ENCODE measurements around the gene TNNI3K.
"Not testable (repeated sequence)": the region's sequence is repeated elsewhere in the genome, so short reads cannot be mapped to it uniquely, and the experiment has no call there.

TNNI3K gene

GRCh38 chr1:74235153-74235552 lies at the start of gene TNNI3K:
Gene TNNI3K, plus strand, starts transcription at chr1:74235387. Its CDS starts 65 bp downstream, at chr1:74235452.
- DNase-seq (ENCODE audit: low read depth): no peak

- no peak for DNase-seq (ENCODE audit: low read depth)
These were observed 41.3 kb upstream of the TNNI3K start for GRCh38 chr1:74193908-74194307.

GRCh38 chr1:74195339-74195738 lies 39.8 kb upstream of the TNNI3K start:
- no peak for DNase-seq (ENCODE audit: low read depth)

- DNase-seq (ENCODE audit: low read depth): no peak
These were observed 37.9 kb upstream of the TNNI3K start for GRCh38 chr1:74197255-74197654.

- peak; percentile 81 for DNase-seq (ENCODE audit: low read depth)
These were observed 37.3 kb upstream of the TNNI3K start, which contains the start of the genes FPGT and LRRIQ3 for GRCh38 chr1:74197657-74198552. Gene FPGT, plus strand, starts transcription at chr1:74198242. Its CDS starts 37 bp downstream, at chr1:74198279. Gene LRRIQ3, minus strand, starts transcription at chr1:74198176. Its CDS starts 14,492 bp downstream, at chr1:74183684.

GRCh38 chr1:74199504-74199903 lies 35.7 kb upstream of the TNNI3K start:
- DNase-seq (ENCODE audit: low read depth): no peak

GRCh38 chr1:74205266-74205665 lies 29.9 kb upstream of the TNNI3K start:
- no peak for DNase-seq (ENCODE audit: low read depth)

- no peak for DNase-seq (ENCODE audit: low read depth)
These were observed 20.0 kb upstream of the TNNI3K start for GRCh38 chr1:74215229-74215628.

GRCh38 chr1:74222701-74223100 lies 12.5 kb upstream of the TNNI3K start:
- no peak for DNase-seq (ENCODE audit: low read depth)

- DNase-seq (ENCODE audit: low read depth): no peak
These were observed 11.7 kb upstream of the TNNI3K start for GRCh38 chr1:74223453-74223852.

- no peak for DNase-seq (ENCODE audit: low read depth)
These were observed 1.3 kb downstream of the TNNI3K start for GRCh38 chr1:74236440-74236839.

- no peak for DNase-seq (ENCODE audit: low read depth)
These were observed 1.8 kb downstream of the TNNI3K start for GRCh38 chr1:74237035-74237434.

- DNase-seq (ENCODE audit: low read depth): no peak
These were observed 2.6 kb downstream of the TNNI3K start for GRCh38 chr1:74237787-74238186.

GRCh38 chr1:74245168-74245772 lies 10.1 kb downstream of the TNNI3K start:
- no peak for DNase-seq (ENCODE audit: low read depth)

GRCh38 chr1:74246315-74246714 lies 11.1 kb downstream of the TNNI3K start:
- no peak for DNase-seq (ENCODE audit: low read depth)

GRCh38 chr1:74247881-74248528 lies 12.8 kb downstream of the TNNI3K start:
- DNase-seq (ENCODE audit: low read depth): no peak

GRCh38 chr1:74253243-74253824 lies 18.1 kb downstream of the TNNI3K start:
- not testable (repeated sequence) for DNase-seq (ENCODE audit: low read depth)

- no peak for DNase-seq (ENCODE audit: low read depth)
These were observed 30.8 kb downstream of the TNNI3K start for GRCh38 chr1:74266001-74266400.

GRCh38 chr1:74271503-74271902 lies 36.3 kb downstream of the TNNI3K start:
- DNase-seq (ENCODE audit: low read depth): no peak

GRCh38 chr1:74280642-74281396 lies 45.6 kb downstream of the TNNI3K start:
- no peak for DNase-seq (ENCODE audit: low read depth)

GRCh38 chr1:74286414-74286813 lies 51.2 kb downstream of the TNNI3K start:
- DNase-seq (ENCODE audit: low read depth): no peak

- DNase-seq (ENCODE audit: low read depth): no peak
These were observed 79.3 kb downstream of the TNNI3K start for GRCh38 chr1:74314438-74314837.

Data from HS-5 (cell line).